ENCODE data around the gene IGFL4. TPM values are rescaled to one million over a fixed set of nuclear protein-coding genes. Genes with fewer than 3 reads are reported as not detected.

The IGFL4 gene
- total and polyA plus RNA-seq, 10 of the 15 experiments (the other 5 are each of a cell fraction or from before 2014, with no cell fraction given): not detected

DNA sequence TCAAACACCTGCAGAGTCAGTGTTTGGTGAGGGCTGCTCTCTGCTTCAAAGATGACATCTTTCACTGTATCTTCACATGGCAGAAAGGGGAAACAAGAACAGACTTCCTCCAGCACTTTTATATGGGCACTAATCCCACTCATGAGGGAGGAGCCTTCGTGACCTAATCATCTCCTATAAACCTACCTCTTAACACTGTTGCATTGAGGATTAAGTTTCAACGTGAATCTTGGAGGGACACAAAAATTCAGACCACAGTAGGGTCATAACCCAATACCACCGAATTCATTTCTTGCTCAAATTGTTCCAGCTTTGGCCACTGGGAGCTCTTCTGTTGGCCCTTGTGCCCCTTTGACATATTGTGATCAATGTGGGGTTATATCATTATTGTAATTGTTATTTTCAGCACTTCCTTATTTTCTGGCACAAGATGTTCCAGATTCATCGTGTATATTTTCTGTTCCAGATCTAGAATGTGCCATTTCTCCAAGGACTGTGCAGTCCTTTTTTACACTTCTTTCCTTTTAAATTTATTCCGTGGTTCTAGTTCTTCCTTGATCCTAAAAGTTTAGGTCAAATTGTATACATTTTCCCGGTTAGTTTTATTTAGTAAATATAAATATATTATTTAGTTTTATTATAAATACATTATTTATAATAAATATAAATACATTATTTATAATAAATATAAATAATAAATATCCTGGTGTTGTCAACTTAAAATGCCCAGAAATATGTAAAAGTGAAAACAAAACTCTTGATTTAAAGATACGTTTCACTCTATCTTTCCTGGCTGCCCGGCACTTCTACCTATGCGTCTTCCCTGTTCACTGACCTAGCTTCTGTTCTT lies 35.5 kb upstream of the IGFL4 start:
- intact Hi-C loops (cut with micrococcal nuclease; ENCODE audit: unreplicated experiment): loop anchor here (2.0 kb wide), 1 partner anchor 47 kb away; no protein-coding TSS in a partner anchor
- 10% methylated on average over 9 of the region's 9 CpGs for WGBS (ENCODE audit: insufficient coverage, insufficient replicate concordance, low lambda C conversion rate, missing lambda C conversion rate)
- no TSS peak for BruUV-seq (replicated peaks)

DNA sequence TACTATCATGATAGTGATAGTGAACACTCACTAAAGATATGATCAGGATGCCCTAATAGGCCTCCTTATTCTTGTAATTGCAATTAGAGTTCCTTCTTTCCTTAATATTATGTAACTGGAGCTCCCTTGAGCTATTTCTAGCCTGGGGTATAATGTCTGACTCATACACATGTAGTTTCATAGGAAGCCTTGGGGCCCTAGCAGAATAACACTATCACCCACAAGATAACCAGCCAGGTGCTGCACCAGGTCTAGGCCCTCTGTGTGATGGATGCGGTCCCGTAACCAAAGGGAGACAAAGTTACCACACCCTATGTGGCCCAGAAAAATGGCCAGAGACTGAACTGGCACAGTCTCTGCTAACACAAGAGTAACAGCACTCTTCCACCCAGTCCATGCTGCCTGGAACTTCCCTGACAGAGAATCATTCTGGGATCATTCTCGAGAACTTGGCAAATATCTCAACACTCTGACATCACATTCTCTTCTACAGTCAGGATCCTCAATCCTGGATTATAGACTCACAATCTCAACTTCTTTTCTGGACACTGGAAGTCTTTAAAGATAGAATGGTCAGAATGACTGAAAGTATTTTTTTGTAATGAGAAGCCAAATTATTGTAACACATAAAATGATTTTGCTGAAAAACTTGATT lies 32.6 kb upstream of the IGFL4 start:
- no peak overlapping the region for H3K9ac ChIP-seq (ENCODE audit: control insufficient read depth, insufficient read depth, low read length)
- H3K36me3 ChIP-seq (ENCODE audit: control insufficient read depth in 2 of 2, insufficient read depth in 2 of 2, low read length in 1 of 2): no peaks in the 10 kb centered on the region
- H3K27ac ChIP-seq (ENCODE audit: control insufficient read depth, insufficient read depth): no peak overlapping the region
- H3K79me2 ChIP-seq (ENCODE audit: control insufficient read depth, insufficient read depth, low read length): no peaks in the 10 kb centered on the region
- POLR2A ChIA-PET: no interaction called here
- H2AFZ ChIP-seq (ENCODE audit: control insufficient read depth, low read depth, low read length): no peak overlapping the region
- WGBS (ENCODE audit: insufficient coverage, insufficient replicate concordance, low lambda C conversion rate, missing lambda C conversion rate): 59% methylated on average over 3 of the region's 3 CpGs
- DNase-seq (ENCODE audit: low read depth, low spot score) (no peak), FAIRE-seq (no peak), ATAC-seq (no peak)
- no TSS peak for BruUV-seq (replicated peaks)
- in situ Hi-C loops (cut with MboI) (no loop called here), intact Hi-C loops (cut with micrococcal nuclease; ENCODE audit: unreplicated experiment) (no loop called here)
- CTCF ChIA-PET: interaction anchor here (0.7 to 1.7 kb wide), 2 partner anchors 45 to 115 kb away, joined by 4 to 8 read pairs; no protein-coding TSS in a partner anchor
- SMC1A ChIA-PET (ENCODE audit: uncharacterized antibody, unreplicated experiment): interaction anchor here (1.0 kb wide), 1 partner anchor 192 kb away, joined by 3 read pairs; no protein-coding TSS in a partner anchor
- no peaks in the 10 kb centered on the region for H3K9me3 ChIP-seq (replicated peaks; ENCODE audit: control insufficient read depth, insufficient read depth, low read length)
- H3K4me1 ChIP-seq (ENCODE audit: control insufficient read depth, insufficient read depth, low read length): no peaks in the 10 kb centered on the region
- H3K27me3 ChIP-seq (replicated peaks in 1 of 2; ENCODE audit: control insufficient read depth in 2 of 2, insufficient read depth in 2 of 2, low read length in 1 of 2): peaks cover 9 to 12% of the 10 kb centered on the region in 2 experiments; a peak in 3 of 4 replicates
- RAD21 ChIA-PET (ENCODE audit: unreplicated experiment): no interaction called here
- no peak overlapping the region for H3K4me2 ChIP-seq (ENCODE audit: control insufficient read depth, insufficient read depth)
- no peaks in the 10 kb centered on the region for H4K20me1 ChIP-seq (ENCODE audit: control insufficient read depth, insufficient read depth)
- H3K4me3 ChIP-seq: no peak overlapping the region
- TF ChIP-seq SMARCA5 (IDR thresholded peaks at IDR 0.05) (no peak), ATF7 (IDR thresholded peaks at IDR 0.05; ENCODE audit: low read depth) (no peak), POLR2AphosphoS2 (IDR thresholded peaks at IDR 0.05; ENCODE audit: low read depth, low read length) (no peak), CHD1 (IDR thresholded peaks at IDR 0.05; ENCODE audit: low read depth, low read length) (no peak), MEF2A (IDR thresholded peaks at IDR 0.05; ENCODE audit: insufficient read depth, low read depth, low read length) (no peak), CREB1 (IDR thresholded peaks at IDR 0.05; ENCODE audit: low read depth) (no peak), EED (IDR thresholded peaks at IDR 0.05; ENCODE audit: low read depth) (no peak), JUNB (IDR thresholded peaks at IDR 0.05) (no peak), ZNF384 (IDR thresholded peaks at IDR 0.05; ENCODE audit: borderline replicate concordance, low read depth, low read length) (no peak), NFYA (IDR thresholded peaks at IDR 0.05; ENCODE audit: borderline replicate concordance, low read depth, low read length) (no peak), SP1 (IDR thresholded peaks at IDR 0.05; ENCODE audit: low read depth, low read length) (no peak), CBX3 (IDR thresholded peaks at IDR 0.05; ENCODE audit: borderline replicate concordance, low read depth) (no peak)
- TF ChIP-seq, protein P1, sequence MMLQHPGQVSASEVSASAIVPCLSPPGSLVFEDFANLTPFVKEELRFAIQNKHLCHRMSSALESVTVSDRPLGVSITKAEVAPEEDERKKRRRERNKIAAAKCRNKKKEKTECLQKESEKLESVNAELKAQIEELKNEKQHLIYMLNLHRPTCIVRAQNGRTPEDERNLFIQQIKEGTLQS (IDR thresholded peaks at IDR 0.05; ENCODE audit: borderline replicate concordance, extremely low read depth, low read depth, low read length): no peak

More for the DNA sequence above, 35.5 kb upstream of the IGFL4 start:
- Histone ChIP-seq H4K20me1 (ENCODE audit: control insufficient read depth, insufficient read depth) (no peaks in the 10 kb centered on the region), H3K4me1 (ENCODE audit: control insufficient read depth, insufficient read depth, low read length) (no peaks in the 10 kb centered on the region), H3K9me3 (replicated peaks; ENCODE audit: control insufficient read depth, insufficient read depth, low read length) (no peaks in the 10 kb centered on the region), H3K4me3 (no peak overlapping the region), H3K4me2 (ENCODE audit: control insufficient read depth, insufficient read depth) (no peak overlapping the region), H3K27me3 (replicated peaks in 1 of 2; ENCODE audit: control insufficient read depth in 2 of 2, insufficient read depth in 2 of 2, low read length in 1 of 2) (peaks cover 3 to 9% of the 10 kb centered on the region in 2 experiments; a peak in 3 of 4 replicates), H3K79me2 (ENCODE audit: control insufficient read depth, insufficient read depth, low read length) (no peaks in the 10 kb centered on the region), H3K27ac (ENCODE audit: control insufficient read depth, insufficient read depth) (no peak overlapping the region), H3K9ac (ENCODE audit: control insufficient read depth, insufficient read depth, low read length) (no peak overlapping the region), H3K36me3 (ENCODE audit: control insufficient read depth in 2 of 2, insufficient read depth in 2 of 2, low read length in 1 of 2) (no peaks in the 10 kb centered on the region), H2AFZ (ENCODE audit: control insufficient read depth, low read depth, low read length) (no peak overlapping the region)
- DNase-seq (ENCODE audit: low read depth, low spot score): no peak
- peak; percentile 9; the same call in 1 of the 2 replicates for TF ChIP-seq SPI1 (IDR thresholded peaks at IDR 0.05; ENCODE audit: borderline replicate concordance, insufficient read depth, low read depth, low read length)
- no peak for TF ChIP-seq CHD4 (IDR thresholded peaks at IDR 0.05)
- POLR2A ChIA-PET: no interaction called here
- in situ Hi-C loops (cut with MboI): no loop called here
- no peak for FAIRE-seq
- RAD21 ChIA-PET (ENCODE audit: unreplicated experiment): no interaction called here
- ATAC-seq: no peak
- CTCF ChIA-PET: interaction anchor here (1.0 to 1.8 kb wide), 4 partner anchors 112 to 307 kb away, joined by 4 to 5 read pairs (median 5); partner anchors contain the start of gene SIX5
- SMC1A ChIA-PET (ENCODE audit: uncharacterized antibody, unreplicated experiment): interaction anchor here (1.2 kb wide), 1 partner anchor 128 kb away, joined by 3 read pairs; no protein-coding TSS in a partner anchor

Measured in GM12878 (cell line).